ENCODE measurements around the gene ZNF224.

Gene ZNF224

DNA sequence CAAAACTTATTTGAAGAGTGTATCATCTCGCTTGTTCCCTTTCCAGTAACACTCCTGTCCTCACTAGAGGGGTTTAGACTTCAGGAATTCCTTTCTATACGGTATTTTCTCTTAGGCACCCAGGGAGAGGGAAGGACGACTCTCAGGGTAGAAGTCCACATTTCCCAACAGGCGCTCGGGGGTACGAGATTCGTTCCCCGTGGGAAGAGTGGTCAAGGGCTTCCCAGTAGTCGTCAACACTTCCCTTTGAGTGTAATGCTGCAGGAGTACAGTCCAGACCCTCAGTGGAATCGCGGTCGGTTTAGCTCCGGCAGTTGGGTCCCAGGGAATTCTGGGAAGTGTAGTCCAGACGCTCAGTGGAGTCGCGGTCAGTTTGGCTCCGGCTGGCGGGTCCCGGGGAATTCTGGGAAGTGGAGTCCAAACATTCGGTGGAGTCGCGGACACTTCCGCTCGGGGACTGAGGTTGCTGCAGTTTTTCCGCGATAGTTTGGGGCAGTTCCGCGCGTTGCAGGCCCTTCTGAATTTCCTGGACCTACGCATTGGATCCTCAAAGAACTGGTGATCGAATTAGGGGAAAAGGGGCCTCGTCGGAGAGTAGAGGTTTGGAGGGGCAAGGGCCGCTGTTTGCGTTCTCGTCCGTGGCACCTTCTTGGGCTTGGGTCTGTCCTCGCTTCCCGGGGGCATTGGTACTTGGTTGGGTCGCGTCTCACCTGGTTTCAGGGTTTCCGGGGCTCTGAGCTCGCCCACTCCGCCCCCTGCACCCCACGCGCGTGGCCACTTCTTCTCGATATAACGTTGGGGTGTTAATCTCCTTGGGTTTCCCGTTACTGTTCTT lies at the start of gene ZNF224:
Gene ZNF224 (plus strand): TSS at position 431 of the 835 bp plus-strand sequence. CDS start 3,513 bp downstream, outside the sequence.
- TF ChIP-seq TCF12 (IDR thresholded peaks at IDR 0.05; ENCODE audit: low read depth), result peak; percentile 51
- TF ChIP-seq EGR1 (IDR thresholded peaks at IDR 0.05), result no peak
- no peak for TF ChIP-seq ZBTB7A (IDR thresholded peaks at IDR 0.05; ENCODE audit: low read depth)
- TF ChIP-seq, protein P1, sequence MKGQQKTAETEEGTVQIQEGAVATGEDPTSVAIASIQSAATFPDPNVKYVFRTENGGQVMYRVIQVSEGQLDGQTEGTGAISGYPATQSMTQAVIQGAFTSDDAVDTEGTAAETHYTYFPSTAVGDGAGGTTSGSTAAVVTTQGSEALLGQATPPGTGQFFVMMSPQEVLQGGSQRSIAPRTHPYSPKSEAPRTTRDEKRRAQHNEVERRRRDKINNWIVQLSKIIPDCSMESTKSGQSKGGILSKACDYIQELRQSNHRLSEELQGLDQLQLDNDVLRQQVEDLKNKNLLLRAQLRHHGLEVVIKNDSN (IDR thresholded peaks at IDR 0.05), result no peak; the same call in 1 of the 2 replicates
- no peak for TF ChIP-seq EP300 (IDR thresholded peaks at IDR 0.05; ENCODE audit: borderline replicate concordance)
- no peak for TF ChIP-seq NFIC (IDR thresholded peaks at IDR 0.05)
- TF ChIP-seq RAD21 (IDR thresholded peaks at IDR 0.05; ENCODE audit: low read depth), result no peak
- TF ChIP-seq, protein P2, sequence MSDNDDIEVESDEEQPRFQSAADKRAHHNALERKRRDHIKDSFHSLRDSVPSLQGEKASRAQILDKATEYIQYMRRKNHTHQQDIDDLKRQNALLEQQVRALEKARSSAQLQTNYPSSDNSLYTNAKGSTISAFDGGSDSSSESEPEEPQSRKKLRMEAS (IDR thresholded peaks at IDR 0.05), result no peak; the same call in 1 of the 2 replicates
- TF ChIP-seq CREB1 (IDR thresholded peaks at IDR 0.05; ENCODE audit: low read depth), result peak; percentile 37; the same call in 1 of the 2 replicates
- TF ChIP-seq TAF1 (IDR thresholded peaks at IDR 0.05; ENCODE audit: low read depth), result peak; percentile 22; the same call in 1 of the 2 replicates
- peak; percentile 68 for TF ChIP-seq YY1 (IDR thresholded peaks at IDR 0.05; ENCODE audit: low read depth)
- peak; percentile 35; the same call in 1 of the 2 replicates for TF ChIP-seq TEAD4 (IDR thresholded peaks at IDR 0.05)
- TF ChIP-seq CEBPB (IDR thresholded peaks at IDR 0.05), result no peak
- no peak for TF ChIP-seq FOXM1 (IDR thresholded peaks at IDR 0.05; ENCODE audit: borderline replicate concordance, low read depth)
- TF ChIP-seq, protein P3, sequence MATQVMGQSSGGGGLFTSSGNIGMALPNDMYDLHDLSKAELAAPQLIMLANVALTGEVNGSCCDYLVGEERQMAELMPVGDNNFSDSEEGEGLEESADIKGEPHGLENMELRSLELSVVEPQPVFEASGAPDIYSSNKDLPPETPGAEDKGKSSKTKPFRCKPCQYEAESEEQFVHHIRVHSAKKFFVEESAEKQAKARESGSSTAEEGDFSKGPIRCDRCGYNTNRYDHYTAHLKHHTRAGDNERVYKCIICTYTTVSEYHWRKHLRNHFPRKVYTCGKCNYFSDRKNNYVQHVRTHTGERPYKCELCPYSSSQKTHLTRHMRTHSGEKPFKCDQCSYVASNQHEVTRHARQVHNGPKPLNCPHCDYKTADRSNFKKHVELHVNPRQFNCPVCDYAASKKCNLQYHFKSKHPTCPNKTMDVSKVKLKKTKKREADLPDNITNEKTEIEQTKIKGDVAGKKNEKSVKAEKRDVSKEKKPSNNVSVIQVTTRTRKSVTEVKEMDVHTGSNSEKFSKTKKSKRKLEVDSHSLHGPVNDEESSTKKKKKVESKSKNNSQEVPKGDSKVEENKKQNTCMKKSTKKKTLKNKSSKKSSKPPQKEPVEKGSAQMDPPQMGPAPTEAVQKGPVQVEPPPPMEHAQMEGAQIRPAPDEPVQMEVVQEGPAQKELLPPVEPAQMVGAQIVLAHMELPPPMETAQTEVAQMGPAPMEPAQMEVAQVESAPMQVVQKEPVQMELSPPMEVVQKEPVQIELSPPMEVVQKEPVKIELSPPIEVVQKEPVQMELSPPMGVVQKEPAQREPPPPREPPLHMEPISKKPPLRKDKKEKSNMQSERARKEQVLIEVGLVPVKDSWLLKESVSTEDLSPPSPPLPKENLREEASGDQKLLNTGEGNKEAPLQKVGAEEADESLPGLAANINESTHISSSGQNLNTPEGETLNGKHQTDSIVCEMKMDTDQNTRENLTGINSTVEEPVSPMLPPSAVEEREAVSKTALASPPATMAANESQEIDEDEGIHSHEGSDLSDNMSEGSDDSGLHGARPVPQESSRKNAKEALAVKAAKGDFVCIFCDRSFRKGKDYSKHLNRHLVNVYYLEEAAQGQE (IDR thresholded peaks at IDR 0.05; ENCODE audit: low read depth), result no peak

DNA sequence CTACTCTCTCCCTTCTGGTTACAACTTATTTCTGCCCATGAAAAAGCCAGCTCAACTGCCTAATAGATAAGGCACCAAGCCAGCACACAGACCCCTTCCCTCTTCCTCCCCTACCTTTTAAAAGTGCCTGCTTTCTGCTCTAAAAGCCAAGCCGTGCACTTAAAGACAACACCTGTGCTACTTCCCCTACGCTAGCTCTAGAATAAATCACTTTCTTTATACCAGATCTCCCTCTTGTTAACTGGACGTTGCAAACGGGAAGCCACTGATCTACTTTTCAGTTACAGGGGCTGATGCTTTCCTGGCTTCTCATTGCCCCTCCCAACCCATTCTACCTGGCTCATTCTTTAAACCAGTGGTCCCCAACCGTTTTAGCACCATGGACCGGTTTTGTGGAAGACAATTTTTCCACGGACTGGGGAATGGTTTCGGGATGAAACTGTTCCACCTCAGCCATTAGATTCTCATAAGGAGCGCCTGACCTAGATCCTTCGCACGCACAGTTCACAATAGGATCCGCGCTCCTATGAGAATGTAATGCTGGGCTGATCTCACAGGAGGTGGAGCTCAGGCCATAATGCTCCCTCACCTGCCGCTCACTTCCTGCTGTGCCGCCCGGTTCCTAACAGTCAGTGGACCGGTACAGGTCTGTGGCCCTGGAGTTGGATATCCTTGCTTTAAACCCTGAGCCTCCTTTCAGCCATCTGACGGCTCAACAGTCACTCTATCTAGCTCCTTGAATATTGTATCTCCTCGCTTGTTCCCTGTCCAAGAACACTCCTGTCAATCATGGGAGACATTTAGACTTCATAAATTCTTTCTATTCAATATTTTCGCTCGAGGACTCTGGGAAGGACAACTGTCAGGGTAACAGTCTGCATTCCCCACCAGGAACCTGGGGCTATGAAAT lies 43.2 kb upstream of the ZNF224 start:
- TF ChIP-seq, protein P2 (IDR thresholded peaks at IDR 0.05), result peak; percentile 14; the same call in 1 of the 2 replicates
- no peak for TF ChIP-seq EGR1 (IDR thresholded peaks at IDR 0.05)
- TF ChIP-seq, protein P3 (IDR thresholded peaks at IDR 0.05; ENCODE audit: low read depth), result no peak

DNA sequence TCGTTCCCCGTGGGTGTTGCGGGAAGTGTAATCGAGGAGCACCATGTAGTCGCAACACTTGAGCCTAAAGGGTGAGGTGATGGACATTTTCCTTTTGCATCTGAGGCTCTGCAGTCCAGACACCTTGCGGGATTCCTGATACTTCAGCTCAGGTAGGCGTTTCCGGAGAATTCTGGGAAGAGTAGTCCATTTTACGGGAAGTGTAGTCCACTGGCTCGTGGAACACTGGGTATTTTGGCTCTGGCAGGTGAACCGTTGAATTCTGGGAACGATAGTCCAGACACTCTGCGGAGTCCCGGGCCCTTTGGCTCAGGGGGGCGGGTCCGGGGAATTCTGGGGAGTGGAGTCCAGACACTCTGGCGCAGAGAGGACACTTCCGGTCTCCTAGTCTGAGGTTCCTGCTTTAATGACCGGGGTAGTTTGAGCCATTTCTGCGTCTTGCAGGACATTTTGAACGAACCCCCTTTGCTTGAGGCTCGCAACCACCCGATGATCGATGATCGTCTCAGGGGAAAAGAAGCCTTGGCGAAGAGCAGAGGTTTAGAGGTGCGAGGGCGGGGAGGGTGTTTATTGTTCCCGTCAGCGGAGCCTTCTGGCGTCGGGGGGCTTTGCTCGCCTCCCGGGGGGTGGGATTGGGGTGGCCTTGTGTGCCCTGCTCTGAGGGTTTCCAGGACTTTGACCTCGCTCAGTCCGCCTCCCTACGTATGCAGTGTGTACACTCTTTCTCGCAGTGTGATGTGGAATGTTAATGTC lies 42.3 kb upstream of the ZNF224 start, which contains the start of gene ZNF223:
Gene ZNF223 (plus strand): TSS at position 387 of the 753 bp plus-strand sequence. CDS start 3,141 bp downstream, outside the sequence.
- peak; percentile 45 for TF ChIP-seq TCF12 (IDR thresholded peaks at IDR 0.05; ENCODE audit: low read depth)
- no peak for TF ChIP-seq ZBTB7A (IDR thresholded peaks at IDR 0.05; ENCODE audit: low read depth)
- no peak for TF ChIP-seq TEAD4 (IDR thresholded peaks at IDR 0.05)
- TF ChIP-seq TAF1 (IDR thresholded peaks at IDR 0.05; ENCODE audit: low read depth), result 0 out of 2 replicates have a peak, but pooled peaks have one; percentile 11
- TF ChIP-seq, protein P1 (IDR thresholded peaks at IDR 0.05), result no peak; the same call in 1 of the 2 replicates
- TF ChIP-seq, protein P3 (IDR thresholded peaks at IDR 0.05; ENCODE audit: low read depth), result no peak
- no peak for TF ChIP-seq EGR1 (IDR thresholded peaks at IDR 0.05)
- no peak for TF ChIP-seq CEBPB (IDR thresholded peaks at IDR 0.05)
- TF ChIP-seq NFIC (IDR thresholded peaks at IDR 0.05), result peak; percentile 93
- TF ChIP-seq, protein P2 (IDR thresholded peaks at IDR 0.05), result peak; percentile 9
- TF ChIP-seq CREB1 (IDR thresholded peaks at IDR 0.05; ENCODE audit: low read depth), result no peak
- peak; percentile 69; the same call in 1 of the 2 replicates for TF ChIP-seq YY1 (IDR thresholded peaks at IDR 0.05; ENCODE audit: low read depth)
- TF ChIP-seq EP300 (IDR thresholded peaks at IDR 0.05; ENCODE audit: borderline replicate concordance), result no peak
- TF ChIP-seq RAD21 (IDR thresholded peaks at IDR 0.05; ENCODE audit: low read depth), result no peak
- TF ChIP-seq FOXM1 (IDR thresholded peaks at IDR 0.05; ENCODE audit: borderline replicate concordance, low read depth), result no peak

Measured in Ishikawa (cell line).